ENCODE results near the gene NUDC.

NUDC gene

GRCh38 chr1:26957306-26957705, 35.8 kb downstream of the NUDC start:
- no peaks in the 10 kb centered on the region for H4K20me1 ChIP-seq (ENCODE audit: insufficient read depth, low read length, poor library complexity, severe bottlenecking)
- no peak overlapping the region for H3K4me2 ChIP-seq (ENCODE audit: low read depth, low read length, poor library complexity, severe bottlenecking)
- H3F3A ChIP-seq (ENCODE audit: low read depth) = no peaks in the 10 kb centered on the region
- H3K9me3 ChIP-seq (ENCODE audit: insufficient read depth, low read depth, low read length) = no peaks in the 10 kb centered on the region
- no peaks in the 10 kb centered on the region for H3K9me2 ChIP-seq (replicated peaks; ENCODE audit: low read depth, low read length)
- no peak overlapping the region for H3K9ac ChIP-seq (ENCODE audit: low read depth, low read length, poor library complexity, severe bottlenecking)
- TF ChIP-seq EZH2phosphoT487 (IDR thresholded peaks at IDR 0.05; ENCODE audit: borderline replicate concordance) = no peak
- no peak for TF ChIP-seq CTCF (conservative IDR thresholded peaks at IDR 0.05; ENCODE audit: low read length)
- no peaks in the 10 kb centered on the region for H3K27me3 ChIP-seq (ENCODE audit: insufficient read depth, low read length, poor library complexity, severe bottlenecking)
- no peaks in the 10 kb centered on the region for H3K36me3 ChIP-seq (ENCODE audit: insufficient read depth, low read length)
- no peaks in the 10 kb centered on the region for H3K4me1 ChIP-seq (ENCODE audit: insufficient read depth, low read length, poor library complexity, severe bottlenecking)
- H3K79me2 ChIP-seq (ENCODE audit: insufficient read depth, low read length) = no peaks in the 10 kb centered on the region
- no peak overlapping the region for H2AFZ ChIP-seq (ENCODE audit: low read length)
- no peak overlapping the region for H3K4me3 ChIP-seq (ENCODE audit: low read length, poor library complexity, severe bottlenecking)

DNA sequence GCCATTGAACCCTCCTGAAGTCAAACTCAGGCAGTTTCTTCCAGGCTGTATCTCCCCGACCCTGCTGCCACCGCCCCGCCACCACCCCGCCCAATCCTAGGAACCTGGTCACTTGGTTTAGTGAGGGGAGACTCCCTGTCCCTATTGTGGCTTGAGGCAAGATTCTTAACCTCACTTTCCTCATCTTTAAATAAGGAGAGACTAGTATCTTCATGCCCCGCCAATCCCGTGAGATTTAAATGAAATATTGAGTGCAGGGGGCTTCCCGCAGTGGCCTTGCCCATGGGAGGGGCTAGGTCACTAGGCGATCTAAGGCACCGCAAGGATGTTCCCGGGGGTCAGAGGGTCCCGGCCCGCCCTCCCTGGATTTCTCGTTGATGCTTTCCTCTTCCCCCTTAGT, 37.7 kb downstream of the NUDC start:
- Histone ChIP-seq H3K27me3 (ENCODE audit: insufficient read depth, low read length, poor library complexity, severe bottlenecking) (no peaks in the 10 kb centered on the region), H3K4me2 (ENCODE audit: low read depth, low read length, poor library complexity, severe bottlenecking) (no peak overlapping the region)

DNA sequence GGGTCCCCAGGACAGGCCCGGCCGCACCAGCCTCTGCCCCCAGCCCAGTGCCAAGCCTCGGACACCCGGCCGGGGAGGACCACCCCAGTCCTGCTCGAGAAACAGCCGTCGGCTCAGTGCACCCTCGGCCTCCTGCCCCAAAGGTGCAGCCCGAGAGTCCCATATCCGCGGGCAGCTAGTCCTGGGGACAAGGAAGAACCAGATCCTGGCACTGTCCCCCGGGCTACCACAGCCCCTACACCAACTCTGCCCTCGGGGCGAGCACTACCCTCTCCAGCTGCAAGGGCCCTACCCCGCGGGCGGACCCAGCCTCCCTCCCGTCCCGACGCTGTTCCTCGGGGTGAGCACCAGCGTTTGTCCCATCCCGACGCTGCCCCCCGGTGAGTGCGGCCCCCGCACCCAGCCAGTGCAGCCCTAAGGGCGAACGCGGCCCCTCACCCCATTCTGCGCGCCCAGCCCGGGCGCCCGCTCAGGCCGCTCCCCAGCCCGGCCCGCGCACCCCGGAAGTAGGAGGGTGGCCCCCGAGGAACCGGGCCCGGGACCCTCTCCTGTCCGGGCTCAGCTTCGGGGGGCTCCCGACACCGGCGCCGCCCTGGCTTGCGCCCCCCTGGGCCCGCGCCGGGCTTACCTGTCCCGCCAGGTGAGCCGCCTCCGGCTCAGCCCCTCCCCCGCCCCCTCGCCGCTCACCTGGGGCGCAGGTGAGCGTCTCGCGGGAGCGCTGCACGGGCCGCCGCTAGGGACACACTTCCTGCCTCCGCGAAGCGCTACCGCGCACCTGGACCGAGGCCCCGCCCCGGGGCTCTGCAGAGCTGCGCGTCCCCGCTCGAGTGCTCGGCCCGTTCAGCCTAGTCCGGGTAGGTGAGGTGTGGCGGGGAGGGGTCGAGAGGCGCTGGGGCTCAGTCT, 38.4 kb downstream of the NUDC start, which contains the start of gene KDF1:
KDF1 (minus strand) TSS at position 747 of the 903 bp plus-strand sequence. CDS start 8,088 bp downstream, outside the sequence.
- Histone ChIP-seq H3K9ac (ENCODE audit: low read depth, low read length, poor library complexity, severe bottlenecking) (no peak within 1 kb of the TSS), H3K4me2 (ENCODE audit: low read depth, low read length, poor library complexity, severe bottlenecking) (no peak within 1 kb of the TSS), H4K20me1 (ENCODE audit: insufficient read depth, low read length, poor library complexity, severe bottlenecking) (no peaks in the 10 kb centered on the region), H3F3A (ENCODE audit: low read depth) (no peaks in the 10 kb centered on the region), H3K9me2 (replicated peaks; ENCODE audit: low read depth, low read length) (no peaks in the 10 kb centered on the region), H3K9me3 (ENCODE audit: insufficient read depth, low read depth, low read length) (no peaks in the 10 kb centered on the region), H3K36me3 (ENCODE audit: insufficient read depth, low read length) (no peaks in the 10 kb centered on the region), H3K79me2 (ENCODE audit: insufficient read depth, low read length) (no peaks in the 10 kb centered on the region), H3K4me3 (ENCODE audit: low read length, poor library complexity, severe bottlenecking) (no peak within 1 kb of the TSS), H2AFZ (ENCODE audit: low read length) (no peak within 1 kb of the TSS), H3K27me3 (ENCODE audit: insufficient read depth, low read length, poor library complexity, severe bottlenecking) (no peaks in the 10 kb centered on the region), H3K4me1 (ENCODE audit: insufficient read depth, low read length, poor library complexity, severe bottlenecking) (peaks cover 5% of the 10 kb centered on the region)
- no peak for TF ChIP-seq EZH2phosphoT487 (IDR thresholded peaks at IDR 0.05; ENCODE audit: borderline replicate concordance)
- no peak for TF ChIP-seq CTCF (conservative IDR thresholded peaks at IDR 0.05; ENCODE audit: low read length)

More for the DNA sequence above, 37.7 kb downstream of the NUDC start:
- H3K4me1 ChIP-seq (ENCODE audit: insufficient read depth, low read length, poor library complexity, severe bottlenecking) = peaks cover 5% of the 10 kb centered on the region
- no peak overlapping the region for H3K4me3 ChIP-seq (ENCODE audit: low read length, poor library complexity, severe bottlenecking)
- no peak overlapping the region for H3K9ac ChIP-seq (ENCODE audit: low read depth, low read length, poor library complexity, severe bottlenecking)
- no peaks in the 10 kb centered on the region for H4K20me1 ChIP-seq (ENCODE audit: insufficient read depth, low read length, poor library complexity, severe bottlenecking)
- H2AFZ ChIP-seq (ENCODE audit: low read length) = no peak overlapping the region
- H3K36me3 ChIP-seq (ENCODE audit: insufficient read depth, low read length) = no peaks in the 10 kb centered on the region
- no peaks in the 10 kb centered on the region for H3K9me3 ChIP-seq (ENCODE audit: insufficient read depth, low read depth, low read length)
- no peaks in the 10 kb centered on the region for H3K79me2 ChIP-seq (ENCODE audit: insufficient read depth, low read length)
- H3K9me2 ChIP-seq (replicated peaks; ENCODE audit: low read depth, low read length) = no peaks in the 10 kb centered on the region
- no peak for TF ChIP-seq EZH2phosphoT487 (IDR thresholded peaks at IDR 0.05; ENCODE audit: borderline replicate concordance)
- no peak for TF ChIP-seq CTCF (conservative IDR thresholded peaks at IDR 0.05; ENCODE audit: low read length)
- no peaks in the 10 kb centered on the region for H3F3A ChIP-seq (ENCODE audit: low read depth)
